GM18517 (cell line): ENCODE measurements around the gene LRRN1.

Source experiments
- ATAC-seq: cut with Tn5 transposase; IDR thresholded peaks from one replicate; pipeline ENCODE4 v1.9.1; 2021; ENCODE audit warnings: mild to moderate bottlenecking, moderate library complexity; ENCODE audit not compliant: unreplicated experiment

LRRN1 gene

DNA sequence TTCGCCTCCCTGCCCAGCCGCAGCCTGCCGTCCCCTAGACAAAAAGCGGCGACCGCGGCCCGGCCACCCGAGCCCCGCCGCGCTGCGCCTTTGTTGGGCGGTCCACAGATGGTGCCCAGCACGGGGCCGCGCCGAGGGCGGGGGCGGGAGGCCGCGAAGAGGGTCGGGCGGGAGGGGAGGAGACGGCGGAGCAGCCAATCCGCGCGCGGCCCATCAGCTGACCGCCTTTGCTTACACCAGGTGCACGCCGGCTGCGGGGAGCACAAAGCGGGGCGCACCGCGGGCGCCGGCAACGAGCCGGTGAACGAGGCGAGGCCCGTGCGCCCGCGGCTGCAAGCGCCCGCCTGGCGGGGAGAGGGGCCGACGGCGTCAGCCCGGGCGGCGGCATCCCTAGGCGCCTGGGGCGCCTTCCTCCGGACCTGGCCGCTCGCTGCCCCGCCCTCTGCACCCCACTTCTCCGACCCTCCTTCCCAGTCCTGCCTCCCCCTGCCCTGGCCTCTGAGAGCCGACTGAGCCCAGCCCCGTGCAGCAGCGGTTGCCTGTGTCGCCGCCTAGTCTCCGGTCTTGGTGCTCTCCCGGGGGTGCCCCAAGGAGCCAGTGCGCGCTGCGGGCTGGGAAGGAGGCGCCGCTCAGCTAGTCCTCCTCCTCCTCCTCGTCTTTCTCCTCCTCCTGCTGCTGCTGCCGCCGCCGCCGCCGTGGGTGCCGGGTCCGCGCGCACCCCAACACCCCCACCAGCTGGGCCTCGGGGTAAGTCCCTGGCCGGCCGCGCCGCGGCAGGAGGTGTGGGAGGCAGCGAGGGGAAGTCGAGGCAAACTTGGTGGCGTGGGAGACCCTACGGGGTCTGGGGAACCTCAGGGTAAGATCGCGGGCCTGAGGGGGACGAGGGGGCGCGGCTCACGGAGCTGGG lies at the start of gene LRRN1:
TSS of gene LRRN1 (plus strand) at position 259 of the 907 bp plus-strand sequence. CDS start 45,211 bp downstream, outside the sequence.
- ATAC-seq = no peak

DNA sequence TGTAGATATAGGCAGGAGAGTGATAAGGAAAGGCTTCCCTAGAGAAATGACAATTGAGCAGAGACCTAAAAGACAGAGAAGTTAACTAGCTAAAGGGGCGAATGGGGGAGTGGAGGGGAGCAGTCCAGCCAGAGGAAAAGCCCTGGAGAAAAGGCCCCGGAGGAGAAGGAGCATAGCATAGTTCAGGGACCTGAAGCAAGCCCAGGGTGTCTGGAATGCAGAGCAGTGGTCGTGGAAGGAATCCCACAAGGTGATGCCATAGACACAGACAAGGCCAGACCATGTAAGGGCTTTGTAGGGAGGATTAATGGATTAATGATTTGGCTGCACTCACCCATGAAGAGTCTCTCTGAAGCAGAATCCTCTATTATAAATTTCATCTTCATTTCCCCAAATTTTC lies 45.8 kb upstream of the LRRN1 start:
- ATAC-seq = no peak

GRCh38 chr3:3765661-3766060 lies 33.6 kb upstream of the LRRN1 start:
- ATAC-seq = no peak

- ATAC-seq = no peak
Observed at GRCh38 chr3:3766140-3766539, 33.1 kb upstream of the LRRN1 start.

GRCh38 chr3:3771094-3771493 lies 28.1 kb upstream of the LRRN1 start:
- ATAC-seq = no peak

GRCh38 chr3:3771567-3771966 lies 27.7 kb upstream of the LRRN1 start:
- ATAC-seq = no peak

GRCh38 chr3:3772338-3772737 lies 26.9 kb upstream of the LRRN1 start:
- ATAC-seq = no peak

DNA sequence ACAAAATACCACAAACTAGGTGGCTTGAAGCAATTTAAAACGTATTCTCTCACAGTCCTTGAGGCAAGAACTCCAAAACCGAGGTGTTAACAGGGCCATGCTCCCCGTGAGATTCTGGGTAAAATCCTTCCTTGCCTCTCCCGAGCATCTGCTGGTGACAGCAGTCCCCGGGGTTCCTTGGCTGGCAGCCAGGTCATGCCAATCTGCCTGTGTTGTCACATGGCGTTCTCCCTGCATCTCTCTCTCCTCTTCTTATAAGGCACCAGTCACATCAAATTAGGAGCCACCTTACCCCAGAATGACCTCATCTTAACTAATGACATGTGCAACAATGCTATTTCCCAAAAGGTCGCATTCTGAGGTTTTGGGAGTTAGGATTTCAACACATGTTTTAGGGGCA lies 26.3 kb upstream of the LRRN1 start:
- ATAC-seq = no peak

GRCh38 chr3:3776607-3777006 lies 22.6 kb upstream of the LRRN1 start:
- ATAC-seq = no peak

- ATAC-seq = no peak
Observed at GRCh38 chr3:3778216-3778615, 21.0 kb upstream of the LRRN1 start.

DNA sequence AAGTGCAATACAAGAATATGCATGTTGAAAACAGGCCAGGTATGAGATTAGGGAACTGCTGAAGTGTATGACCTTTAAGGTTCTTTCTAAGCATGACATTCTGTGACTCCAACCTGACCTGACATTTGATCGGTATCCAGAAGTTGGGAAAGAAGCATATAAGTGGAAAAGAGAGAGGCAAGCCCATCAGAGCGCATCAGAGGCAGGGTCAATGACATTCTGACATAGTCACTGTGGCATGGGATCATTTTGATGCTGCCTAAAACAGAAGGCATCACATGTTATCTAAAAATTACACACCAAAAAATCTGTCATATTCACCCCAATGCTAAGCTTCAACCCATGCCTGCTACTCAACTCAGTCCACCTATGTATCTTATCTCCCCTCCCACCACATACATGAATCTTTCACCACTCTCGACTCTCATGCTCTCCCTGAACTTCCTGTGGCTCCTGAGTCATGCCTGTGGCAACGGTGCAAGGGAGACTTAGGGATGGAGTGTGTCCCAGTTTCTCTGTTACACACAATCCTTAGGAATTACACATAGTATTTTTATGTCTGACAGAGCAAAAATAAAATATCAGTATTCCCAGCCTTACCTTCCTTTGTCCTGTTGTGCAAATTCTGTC lies 20.5 kb upstream of the LRRN1 start:
- no peak for ATAC-seq

DNA sequence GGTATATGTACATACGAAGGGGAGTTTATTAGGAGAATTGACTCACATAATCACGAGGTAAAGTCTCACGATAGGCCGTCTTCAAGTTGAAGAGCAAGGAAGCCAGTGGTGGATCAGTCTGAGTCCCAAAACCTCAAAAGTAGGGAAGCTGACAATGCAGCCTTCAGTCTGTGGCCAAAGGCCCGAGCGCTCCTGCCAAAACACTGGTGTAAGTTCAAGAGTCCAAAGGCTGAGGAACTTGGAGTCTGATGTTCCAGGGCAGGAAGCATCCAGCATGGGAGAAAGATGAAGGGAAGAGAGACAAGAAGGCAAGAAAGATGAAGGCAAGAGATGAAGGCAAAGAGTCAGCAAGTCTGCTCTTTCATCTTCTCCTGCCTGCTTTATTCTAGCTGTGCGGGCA lies 16.8 kb upstream of the LRRN1 start:
- ATAC-seq = no peak

DNA sequence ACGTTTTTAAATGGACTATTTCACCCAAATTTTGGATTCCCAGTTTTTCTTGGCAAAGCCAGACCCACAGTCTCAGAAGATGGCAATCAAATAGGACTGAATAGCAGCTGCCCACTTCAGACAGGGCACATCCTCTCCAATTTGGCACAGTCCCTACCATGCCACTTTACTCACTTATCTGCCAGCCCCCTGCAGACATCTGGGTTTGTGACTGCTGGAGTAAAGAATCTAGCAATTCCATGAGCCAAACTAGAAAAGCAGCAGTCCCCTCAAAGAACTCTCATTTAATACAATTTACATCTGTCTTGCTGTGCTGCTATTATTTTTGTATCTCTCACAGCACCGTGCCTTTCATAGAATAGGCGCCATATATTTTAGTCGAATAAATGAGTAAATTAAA lies 16.0 kb upstream of the LRRN1 start:
- no peak for ATAC-seq

DNA sequence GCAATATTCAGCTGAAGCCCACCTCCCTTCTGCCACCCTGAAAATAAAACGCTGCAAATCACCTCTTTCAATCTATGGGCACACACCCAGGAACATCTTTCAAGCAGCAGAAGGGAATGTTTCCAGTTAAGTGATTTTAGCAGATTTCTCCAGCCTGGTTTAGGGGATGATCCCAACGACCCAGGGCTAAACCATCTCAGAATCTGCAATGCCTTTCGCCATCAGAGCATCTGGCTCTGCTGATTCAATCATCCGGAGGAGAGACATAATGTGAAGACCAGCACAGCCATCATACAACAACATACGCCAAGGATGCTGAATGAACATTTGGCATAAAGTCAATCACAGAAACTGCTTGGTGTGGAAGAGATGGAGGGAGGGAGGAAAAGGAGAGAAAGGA lies 15.5 kb upstream of the LRRN1 start:
- ATAC-seq = no peak

GRCh38 chr3:3792391-3792790 lies 6.8 kb upstream of the LRRN1 start:
- ATAC-seq = no peak

- no peak for ATAC-seq
Observed at GRCh38 chr3:3798631-3799113, 559 bp upstream of the LRRN1 start.

DNA sequence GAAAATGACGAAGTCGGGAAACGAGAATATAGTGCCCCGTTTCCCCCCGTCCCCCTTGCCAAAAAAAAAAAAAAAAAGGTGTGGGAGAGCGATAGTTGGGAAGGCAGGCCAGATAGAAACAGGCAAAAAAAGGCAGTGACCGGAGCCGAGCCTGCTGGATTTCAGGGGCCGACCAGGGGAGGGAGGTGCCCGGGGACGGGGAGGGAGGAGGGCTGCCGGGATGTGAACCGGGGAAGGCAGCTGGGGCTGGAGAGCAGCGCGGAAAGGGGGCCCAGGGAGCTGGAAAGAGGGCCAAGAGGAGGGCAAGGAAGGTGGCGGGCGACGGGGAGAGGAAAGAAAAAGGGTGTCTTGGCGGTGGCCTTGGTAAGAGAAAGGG lies 837 bp downstream of the LRRN1 start:
- ATAC-seq = no peak

DNA sequence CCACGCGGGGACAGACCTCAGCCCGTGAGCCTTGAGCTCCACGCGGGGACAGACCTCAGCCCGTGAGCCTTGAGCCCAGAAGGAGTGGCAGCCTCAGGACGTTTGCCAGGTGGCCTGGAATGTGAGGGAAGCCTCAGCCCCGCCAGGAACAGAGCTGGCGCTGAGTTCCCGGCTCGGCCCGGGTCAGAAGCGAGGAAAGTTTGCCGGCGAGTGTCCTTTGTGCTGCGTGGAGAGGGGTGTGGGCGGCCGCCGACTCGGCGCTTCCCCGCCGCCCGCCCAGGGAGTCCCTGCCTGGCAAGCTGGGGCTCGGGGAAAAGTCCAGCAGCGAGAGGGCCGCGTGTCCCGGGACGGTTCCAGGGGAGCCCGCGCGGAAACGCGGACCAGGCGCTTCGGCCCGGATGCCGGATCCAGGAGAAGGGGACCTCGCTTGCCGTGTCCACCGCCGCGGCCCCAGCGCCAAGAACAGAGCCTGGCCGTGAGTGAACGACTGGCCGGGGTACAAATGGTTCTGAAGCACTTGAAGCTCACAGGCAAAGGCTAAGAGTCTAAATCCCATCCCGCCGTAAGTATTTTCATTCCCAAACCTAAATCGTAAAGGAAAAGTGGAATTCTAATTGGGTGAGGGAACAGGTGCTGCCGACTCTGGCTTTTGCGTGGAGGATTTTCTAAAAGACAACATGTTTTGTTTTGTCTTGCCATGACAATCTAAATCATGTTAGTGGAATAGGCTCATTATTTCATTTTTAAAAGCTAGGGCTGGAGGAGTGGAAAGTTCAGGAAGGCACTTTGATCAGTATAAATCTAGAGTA lies 1.7 kb downstream of the LRRN1 start:
- no peak for ATAC-seq

DNA sequence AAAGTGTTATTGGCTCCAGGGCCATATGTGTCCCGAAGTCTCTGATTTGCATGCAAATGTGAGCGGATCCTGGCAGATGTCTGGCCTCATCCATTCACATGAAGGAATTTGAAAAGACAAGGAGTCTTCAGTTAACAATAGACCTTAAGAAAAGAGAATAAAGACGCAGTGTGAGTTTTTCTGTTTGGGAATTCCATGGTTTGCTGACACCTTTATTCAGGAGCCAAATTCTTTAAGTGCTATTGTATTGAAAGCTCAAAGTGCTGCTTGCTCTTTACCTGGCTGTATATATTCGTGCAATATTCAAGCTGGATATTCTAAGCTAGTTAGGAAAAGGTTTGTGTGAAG lies 2.2 kb downstream of the LRRN1 start:
- no peak for ATAC-seq

DNA sequence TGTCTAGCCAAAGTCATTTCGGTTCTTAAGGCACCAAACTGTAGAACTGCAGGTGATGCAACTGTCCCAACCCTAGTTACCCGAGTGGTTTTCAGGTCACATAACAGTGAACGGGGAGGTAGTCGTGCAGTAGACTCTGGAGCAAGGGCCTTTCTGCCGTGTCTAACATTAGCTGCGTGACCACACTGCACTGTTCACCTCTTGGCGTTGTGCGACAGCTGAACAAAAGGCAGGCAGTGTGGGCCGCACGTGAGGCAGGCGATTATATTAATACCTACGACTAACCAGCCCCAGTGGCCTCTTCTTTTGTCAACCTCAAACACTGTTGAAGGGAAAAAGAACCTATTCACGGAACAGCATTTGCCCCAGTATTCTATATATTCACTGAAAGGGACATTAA lies 2.8 kb downstream of the LRRN1 start:
- no peak for ATAC-seq

- ATAC-seq = no peak
Observed at GRCh38 chr3:3804560-3804959, 5.3 kb downstream of the LRRN1 start.

GRCh38 chr3:3806092-3806491 lies 6.9 kb downstream of the LRRN1 start:
- ATAC-seq = no peak
